Gastroesophageal sphincter (tissue), 3 donors: ENCODE results near the gene RAPGEF5.

Source experiments
- POLR2A ChIP-seq, 2 donors: fragments of 450-650 bp; IDR thresholded peaks; one replicate each; pipeline ENCODE4 v1.6.1; 2017; ENCODE audit warnings: antibody characterized with exemption in 2 of 2, mild to moderate bottlenecking in 2 of 2, moderate library complexity in 1 of 2
- TF ChIP-seq, protein P1 (sequence below), 4 experiments: fragments of 200-600 bp in 2 of 4; fragments of 450-650 bp in 2 of 4; sonication (generic) in 1 of 4; IDR thresholded peaks; one replicate each; pipeline ENCODE4 v1.5.1; 2017 to 2019; ENCODE audit warnings: antibody characterized with exemption in 4 of 4, mild to moderate bottlenecking in 2 of 4, moderate library complexity in 2 of 4

DNA sequence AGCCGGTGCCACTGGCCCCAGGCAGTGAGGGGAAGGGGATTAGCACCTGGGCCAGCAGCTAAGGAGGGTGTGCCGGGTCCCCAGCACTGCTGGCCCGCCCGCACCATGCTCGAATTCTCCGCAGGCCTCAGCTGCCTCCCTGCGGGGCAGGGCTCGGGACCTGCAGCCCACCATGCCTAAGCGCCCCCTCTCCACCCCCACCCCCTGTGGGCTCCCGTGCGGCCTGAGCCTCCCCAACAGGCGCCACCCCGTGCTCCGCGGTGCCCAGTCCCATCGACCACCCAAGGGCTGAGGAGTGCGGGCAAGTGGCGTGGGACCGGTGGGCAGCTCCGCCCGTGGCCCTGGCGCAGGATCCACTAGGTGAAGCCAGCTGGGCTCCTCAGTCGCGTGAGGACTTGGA is 266.4 kb downstream of the RAPGEF5 start:
- TF ChIP-seq POLR2A (IDR thresholded peaks at IDR 0.05), result no peak
- TF ChIP-seq, protein P1, sequence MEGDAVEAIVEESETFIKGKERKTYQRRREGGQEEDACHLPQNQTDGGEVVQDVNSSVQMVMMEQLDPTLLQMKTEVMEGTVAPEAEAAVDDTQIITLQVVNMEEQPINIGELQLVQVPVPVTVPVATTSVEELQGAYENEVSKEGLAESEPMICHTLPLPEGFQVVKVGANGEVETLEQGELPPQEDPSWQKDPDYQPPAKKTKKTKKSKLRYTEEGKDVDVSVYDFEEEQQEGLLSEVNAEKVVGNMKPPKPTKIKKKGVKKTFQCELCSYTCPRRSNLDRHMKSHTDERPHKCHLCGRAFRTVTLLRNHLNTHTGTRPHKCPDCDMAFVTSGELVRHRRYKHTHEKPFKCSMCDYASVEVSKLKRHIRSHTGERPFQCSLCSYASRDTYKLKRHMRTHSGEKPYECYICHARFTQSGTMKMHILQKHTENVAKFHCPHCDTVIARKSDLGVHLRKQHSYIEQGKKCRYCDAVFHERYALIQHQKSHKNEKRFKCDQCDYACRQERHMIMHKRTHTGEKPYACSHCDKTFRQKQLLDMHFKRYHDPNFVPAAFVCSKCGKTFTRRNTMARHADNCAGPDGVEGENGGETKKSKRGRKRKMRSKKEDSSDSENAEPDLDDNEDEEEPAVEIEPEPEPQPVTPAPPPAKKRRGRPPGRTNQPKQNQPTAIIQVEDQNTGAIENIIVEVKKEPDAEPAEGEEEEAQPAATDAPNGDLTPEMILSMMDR (IDR thresholded peaks at IDR 0.05), result no peak
